ENCODE results near the gene CIAPIN1.
"Not testable (repeated sequence)": the region's sequence is repeated elsewhere in the genome, so short reads cannot be mapped to it uniquely, and the experiment has no call there.

CIAPIN1 gene

GRCh38 chr16:57403965-57404817 is 43.0 kb downstream of the CIAPIN1 start, which contains the start of gene CCL17:
TSS of gene CCL17 (plus strand) at chr16:57404767. CDS start at chr16:57413933, 9,166 bp downstream.
- no peak for DNase-seq

DNA sequence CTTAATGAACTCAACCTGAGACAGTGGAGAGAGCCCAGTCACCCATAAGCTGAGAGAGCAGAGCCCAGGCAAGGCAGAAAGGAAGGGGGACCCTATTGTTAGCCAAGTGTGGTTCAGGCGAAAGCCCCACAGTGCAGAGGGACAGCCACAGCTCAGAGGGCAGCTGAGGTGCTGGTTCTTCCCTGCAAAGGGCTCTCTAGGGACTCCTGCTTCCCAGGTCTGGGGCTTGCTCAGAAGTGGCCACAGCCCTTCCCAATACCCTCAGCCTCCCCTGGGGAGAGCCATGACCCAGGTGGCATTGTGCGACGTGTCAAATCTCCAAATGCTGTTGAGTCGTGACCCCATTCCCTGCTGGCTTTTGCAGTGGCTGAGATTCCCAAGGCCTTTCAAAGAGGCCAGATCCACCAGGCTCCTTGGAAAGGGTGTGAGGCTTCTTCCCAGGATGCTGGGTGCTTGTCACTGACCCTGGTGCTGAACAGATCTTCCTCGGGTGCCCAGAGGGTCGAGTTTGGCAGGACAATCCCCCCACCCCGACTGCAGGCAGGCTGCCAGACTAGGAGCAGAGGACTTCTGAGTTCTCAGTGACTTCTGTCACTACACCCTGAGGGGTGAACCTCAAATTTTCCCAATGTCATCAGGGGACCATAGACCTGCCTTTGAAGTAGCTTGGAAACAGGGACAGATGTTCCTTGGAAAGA is 45.1 kb downstream of the CIAPIN1 start:
- DNase-seq: no peak

GRCh38 chr16:57397493-57397892 is 49.7 kb downstream of the CIAPIN1 start:
- DNase-seq: not testable (repeated sequence)

- no peak for DNase-seq
These were observed 50.4 kb downstream of the CIAPIN1 start for GRCh38 chr16:57396786-57397185.

DNA sequence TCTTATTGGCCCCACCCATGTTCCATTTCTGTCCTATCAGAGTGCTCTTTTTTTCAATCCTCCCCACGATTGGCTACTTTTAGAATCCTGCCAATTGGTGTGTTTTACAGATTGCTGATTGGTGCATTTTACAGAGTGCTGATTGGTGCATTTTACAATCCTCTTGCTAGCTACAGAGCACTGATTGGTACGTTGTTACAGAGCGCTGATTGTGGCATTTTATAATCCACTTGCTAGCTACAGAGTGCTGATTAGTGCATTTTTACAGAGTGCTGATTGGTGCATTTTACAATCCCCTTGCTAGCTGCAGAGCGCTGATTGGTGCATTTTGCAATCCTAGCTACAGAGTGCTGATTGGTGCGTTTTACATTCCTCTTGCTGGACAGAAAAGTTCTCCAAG is 52.2 kb downstream of the CIAPIN1 start:
- no peak for DNase-seq

DNA sequence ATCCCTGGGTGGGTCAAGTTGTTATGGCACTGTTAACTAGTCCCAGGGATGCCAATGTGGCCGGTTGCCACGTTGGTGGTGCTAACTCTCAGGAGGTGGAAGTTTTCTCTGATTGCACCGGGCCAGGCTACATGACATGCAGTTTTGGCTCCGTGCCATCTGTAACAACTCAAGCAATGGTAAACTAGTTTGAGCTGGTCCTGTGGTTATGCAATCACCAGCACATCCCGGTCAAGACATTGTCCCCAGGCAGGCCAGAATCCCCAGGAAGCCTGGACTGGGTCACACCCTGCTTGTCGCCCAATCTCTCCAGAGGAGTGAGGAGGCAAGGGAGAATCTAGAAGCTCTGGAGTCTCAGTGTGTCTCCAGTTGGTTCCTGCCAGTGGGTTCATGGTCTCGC is 52.7 kb downstream of the CIAPIN1 start:
- no peak for DNase-seq

DNA sequence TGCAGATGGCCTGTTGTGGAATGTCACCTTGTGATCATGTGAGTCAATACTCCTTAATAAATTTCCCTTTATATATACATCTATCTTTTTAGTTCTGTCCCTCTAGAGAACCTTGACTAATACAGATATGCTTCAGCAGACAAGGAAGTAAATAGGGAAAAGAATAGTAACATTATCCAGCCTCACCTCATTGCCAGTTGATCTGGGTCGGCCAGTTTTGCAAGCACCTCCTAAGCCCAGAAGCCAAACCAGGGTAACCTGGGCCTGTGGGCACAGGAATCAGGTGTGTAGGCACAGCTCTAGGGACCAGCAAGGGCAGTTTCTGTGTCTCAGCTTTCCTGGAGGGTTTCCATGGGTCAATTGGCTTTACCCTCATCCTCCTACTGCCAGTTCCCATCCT is 54.5 kb downstream of the CIAPIN1 start:
- DNase-seq: no peak

DNA sequence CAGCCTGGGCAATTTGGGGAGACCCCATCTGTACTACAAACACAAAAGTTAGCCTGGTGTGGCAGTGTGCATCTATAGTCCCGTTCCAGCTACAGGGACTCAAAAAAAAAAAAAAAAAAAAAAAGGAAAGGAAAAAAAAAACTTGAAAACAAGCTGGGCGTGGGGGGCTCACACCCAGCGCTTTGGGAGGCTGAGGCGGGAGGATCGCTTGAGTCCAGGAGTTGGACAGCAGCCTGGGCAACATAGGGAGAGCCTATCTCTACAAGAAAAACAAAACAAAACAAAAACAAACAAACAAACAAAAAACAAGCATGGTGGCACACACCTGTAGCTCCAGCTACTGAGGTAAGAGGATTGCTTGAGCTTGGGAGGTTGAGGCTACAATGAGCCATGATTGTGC is 55.5 kb downstream of the CIAPIN1 start:
- no peak for DNase-seq

- no peak for DNase-seq
These were observed 55.9 kb downstream of the CIAPIN1 start for GRCh38 chr16:57391300-57391699.

DNA sequence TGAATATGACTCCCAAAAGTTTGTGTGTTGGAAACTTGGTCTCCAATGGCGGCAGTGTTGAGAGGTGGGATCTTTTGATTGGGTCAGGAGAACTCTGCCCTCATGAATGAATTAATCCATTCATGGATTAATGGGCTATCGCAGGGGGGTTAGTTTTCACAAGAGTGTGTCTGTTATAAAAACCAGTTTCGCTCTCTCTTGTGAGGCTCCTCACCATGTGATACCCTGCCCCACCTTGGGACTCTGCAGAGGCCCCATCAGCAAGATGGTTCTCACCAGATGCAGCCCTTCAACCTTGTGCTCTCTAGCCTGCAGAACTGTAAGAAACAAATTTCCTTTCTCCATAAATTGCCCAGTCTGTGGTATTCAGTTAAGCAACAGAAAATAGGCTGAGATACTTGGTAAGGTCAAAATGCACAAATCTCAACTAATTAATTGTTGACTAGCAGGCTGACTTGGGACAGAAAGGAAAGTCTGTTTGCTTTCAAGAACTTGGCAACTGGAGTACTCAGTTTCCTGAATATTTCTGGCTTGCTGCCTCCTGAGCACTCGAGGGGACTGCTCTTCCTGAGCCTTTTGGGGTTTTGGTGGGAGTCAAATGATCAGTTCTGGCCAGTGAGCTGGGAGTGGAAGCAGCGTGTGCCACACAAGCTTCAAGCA is 56.4 kb downstream of the CIAPIN1 start:
- no peak for DNase-seq

DNA sequence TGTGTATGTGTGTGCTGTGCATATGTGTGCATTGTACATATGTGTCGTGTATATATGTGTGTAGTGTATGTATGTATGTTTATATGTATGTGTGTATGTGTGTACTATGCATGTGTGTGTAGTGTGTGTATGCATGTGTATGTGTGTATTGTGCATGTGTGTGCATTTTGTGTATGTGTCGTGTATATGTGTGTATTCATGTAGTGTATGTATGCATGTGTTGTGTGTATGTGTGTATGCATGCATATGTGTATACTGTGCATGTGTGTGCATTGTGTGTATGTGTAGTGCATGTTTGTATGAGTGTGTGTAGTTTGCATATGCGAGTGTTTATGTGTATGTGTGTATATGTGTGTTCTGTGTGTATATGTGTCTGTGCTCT is 58.1 kb downstream of the CIAPIN1 start:
- no peak for DNase-seq

- no peak for DNase-seq
These were observed 58.7 kb downstream of the CIAPIN1 start for GRCh38 chr16:57388359-57389086.

GRCh38 chr16:57387598-57388354 is 59.4 kb downstream of the CIAPIN1 start:
- DNase-seq: no peak

DNA sequence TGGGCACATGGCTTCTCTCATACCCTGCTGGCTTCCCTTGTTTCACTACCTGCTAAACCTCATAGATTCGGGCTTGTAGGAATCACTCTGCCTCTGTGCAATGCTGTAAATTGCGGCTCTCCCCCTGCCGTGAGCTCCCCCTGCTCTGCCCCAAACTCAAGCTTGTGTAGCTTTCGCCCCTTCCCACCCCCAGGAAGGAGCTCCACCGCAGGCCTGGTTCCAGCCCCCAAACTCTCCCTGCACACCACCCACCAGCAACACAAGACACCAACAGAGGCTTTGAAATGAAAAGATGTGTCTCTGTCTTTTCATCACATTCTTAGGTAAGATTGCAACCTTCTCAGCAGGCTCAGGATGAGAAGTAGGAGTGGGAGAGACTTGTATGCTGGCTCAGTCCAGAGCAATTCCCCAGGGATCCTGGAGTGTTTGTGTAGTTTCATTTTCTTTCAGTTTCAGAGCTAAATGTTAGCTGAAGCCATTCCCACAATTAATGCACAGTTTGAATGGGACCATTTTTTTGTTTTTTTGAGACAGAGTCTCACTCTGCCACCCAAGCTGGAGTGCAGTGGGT is 60.7 kb downstream of the CIAPIN1 start:
- DNase-seq: no peak

DNA sequence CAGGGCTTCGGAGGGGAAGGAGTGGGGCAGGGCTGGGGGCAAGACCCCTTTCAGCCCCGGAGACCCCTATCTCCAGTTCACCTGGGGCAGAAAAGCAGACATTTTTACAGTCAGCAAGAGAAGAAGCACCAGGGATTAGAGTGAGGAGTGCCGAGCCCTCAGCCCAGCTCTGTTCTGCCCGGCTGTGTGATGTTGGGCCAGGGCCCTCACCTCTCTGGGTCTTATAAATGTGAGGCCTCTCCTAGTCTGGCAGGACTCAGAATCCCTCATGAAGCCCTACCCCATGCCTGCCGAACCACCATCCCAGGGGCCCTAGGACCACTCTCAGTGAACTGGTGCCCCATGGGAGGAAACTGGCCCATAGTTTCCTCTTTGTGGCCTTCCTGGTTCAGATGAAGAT is 62.1 kb downstream of the CIAPIN1 start:
- DNase-seq: no peak

DNA sequence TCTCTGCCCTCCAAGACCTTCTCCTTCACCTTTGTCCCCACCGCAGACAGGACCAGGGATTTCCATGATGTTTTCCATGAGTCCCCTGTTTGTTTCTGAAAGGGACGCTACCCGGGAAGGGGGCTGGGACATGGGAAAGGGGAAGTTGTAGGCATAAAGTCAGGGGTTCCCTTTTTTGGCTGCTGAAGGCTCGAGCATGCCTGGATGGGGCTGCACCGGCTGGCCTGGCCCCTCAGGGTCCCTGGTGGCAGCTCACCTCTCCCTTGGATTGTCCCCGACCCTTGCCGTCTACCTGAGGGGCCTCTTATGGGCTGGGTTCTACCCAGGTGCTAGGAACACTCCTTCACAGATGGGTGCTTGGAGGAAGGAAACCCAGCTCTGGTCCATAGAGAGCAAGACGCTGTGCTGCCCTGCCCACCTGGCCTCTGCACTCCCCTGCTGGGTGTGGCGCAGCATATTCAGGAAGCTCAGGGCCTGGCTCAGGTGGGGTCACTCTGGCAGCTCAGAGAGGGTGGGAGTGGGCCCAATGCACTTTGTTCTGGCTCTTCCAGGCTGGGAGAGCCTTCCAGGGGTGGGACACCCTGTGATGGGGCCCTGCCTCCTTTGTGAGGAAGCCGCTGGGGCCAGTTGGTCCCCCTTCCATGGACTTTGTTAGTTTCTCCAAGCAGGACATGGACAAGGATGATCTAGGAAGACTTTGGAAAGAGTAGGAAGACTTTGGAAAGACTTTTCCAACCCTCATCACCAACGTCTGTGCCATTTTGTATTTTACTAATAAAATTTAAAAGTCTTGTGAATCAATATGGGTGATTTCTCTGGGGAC is 62.7 kb downstream of the CIAPIN1 start:
- DNase-seq: no peak

DNA sequence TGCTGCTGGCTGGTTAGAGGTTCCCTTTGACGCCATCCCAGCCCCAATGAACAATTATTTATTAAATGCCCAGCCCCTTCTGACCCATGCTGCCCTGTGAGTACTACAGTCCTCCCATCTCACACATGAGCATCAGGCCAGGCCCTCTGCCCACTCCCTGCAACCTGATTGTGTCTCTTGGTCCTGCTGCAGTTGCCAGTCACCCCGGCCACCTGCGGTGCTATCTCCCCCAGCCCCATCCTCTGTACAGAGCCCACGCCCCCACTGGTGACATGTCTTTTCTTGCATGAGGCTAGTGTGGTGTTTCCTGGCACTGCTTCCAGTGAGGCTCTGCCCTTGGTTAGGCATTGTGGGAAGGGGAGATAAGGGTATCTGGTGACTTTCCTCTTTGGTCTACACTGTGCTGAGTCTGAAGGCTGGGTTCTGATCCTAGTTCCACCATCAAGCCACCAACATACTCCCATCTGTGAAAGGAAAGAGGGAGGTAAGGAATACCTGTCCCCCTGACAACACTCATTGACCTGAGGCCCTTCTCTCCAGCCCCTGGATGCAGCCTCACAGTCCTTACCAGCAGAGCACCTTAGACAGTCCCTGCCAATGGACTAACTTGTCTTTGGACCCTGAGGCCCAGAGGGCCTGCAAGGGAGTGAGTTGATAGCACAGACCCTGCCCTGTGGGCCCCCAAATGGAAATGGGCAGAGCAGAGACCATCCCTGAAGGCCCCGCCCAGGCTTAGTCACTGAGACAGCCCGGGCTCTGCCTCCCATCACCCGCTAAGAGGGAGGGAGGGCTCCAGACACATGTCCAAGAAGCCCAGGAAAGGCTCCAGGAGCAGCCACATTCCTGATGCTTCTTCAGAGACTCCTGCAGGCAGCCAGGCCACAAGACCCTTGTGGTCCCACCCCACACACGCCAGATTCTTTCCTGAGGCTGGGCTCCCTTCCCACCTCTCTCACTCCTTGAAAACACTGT is 63.6 kb downstream of the CIAPIN1 start:
- DNase-seq: no peak

DNA sequence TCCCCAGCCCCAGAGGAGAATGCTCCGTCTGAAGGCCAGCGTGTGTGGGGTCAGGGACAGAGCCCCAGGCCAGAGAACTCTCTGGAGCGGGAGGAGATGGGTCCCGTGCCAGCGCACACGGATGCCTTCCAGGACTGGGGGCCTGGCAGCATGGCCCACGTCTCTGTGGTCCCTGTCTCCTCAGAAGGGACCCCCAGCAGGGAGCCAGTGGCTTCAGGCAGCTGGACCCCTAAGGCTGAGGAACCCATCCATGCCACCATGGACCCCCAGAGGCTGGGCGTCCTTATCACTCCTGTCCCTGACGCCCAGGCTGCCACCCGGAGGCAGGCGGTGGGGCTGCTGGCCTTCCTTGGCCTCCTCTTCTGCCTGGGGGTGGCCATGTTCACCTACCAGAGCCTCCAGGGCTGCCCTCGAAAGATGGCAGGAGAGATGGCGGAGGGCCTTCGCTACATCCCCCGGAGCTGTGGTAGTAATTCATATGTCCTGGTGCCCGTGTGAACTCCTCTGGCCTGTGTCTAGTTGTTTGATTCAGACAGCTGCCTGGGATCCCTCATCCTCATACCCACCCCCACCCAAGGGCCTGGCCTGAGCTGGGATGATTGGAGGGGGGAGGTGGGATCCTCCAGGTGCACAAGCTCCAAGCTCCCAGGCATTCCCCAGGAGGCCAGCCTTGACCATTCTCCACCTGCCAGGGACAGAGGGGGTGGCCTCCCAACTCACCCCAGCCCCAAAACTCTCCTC is 64.5 kb downstream of the CIAPIN1 start:
- DNase-seq: no peak
